Activated T-cell treated with anti-CD3 and anti-CD28 coated beads, Interleukin-2, amount 50 U/mL, for 24 hours (primary cell): ENCODE measurements around the gene MICU1.

Source experiments
- DNase-seq: peaks from one replicate; pipeline ENCODE4 v3.0.0-alpha.2; 2020
- H3K27ac Mint-ChIP-seq: 2 replicates; pipeline ENCODE4 v1.8.0; 2020; ENCODE audit warnings: mild to moderate bottlenecking, mixed read lengths
- H3K27me3 Mint-ChIP-seq: 2 replicates; pipeline ENCODE4 v1.8.0; 2020; ENCODE audit warnings: mixed read lengths
- H3K36me3 Mint-ChIP-seq: 2 replicates; pipeline ENCODE4 v1.8.0; 2020; ENCODE audit warnings: low read depth, mixed read lengths
- H3K4me1 Mint-ChIP-seq: 2 replicates; pipeline ENCODE4 v1.8.0; 2020; ENCODE audit warnings: low read depth, mixed read lengths
- H3K4me3 Mint-ChIP-seq: 2 replicates; pipeline ENCODE4 v1.8.0; 2020; ENCODE audit warnings: mild to moderate bottlenecking, moderate library complexity, mixed read lengths
- H3K9me3 Mint-ChIP-seq: 2 replicates; pipeline ENCODE4 v1.8.0; 2020; ENCODE audit warnings: mixed read lengths

Gene MICU1

GRCh38 chr10:72605122-72605521 is 20.8 kb downstream of the MICU1 start:
- H3K9me3 Mint-ChIP-seq = no peaks in the 10 kb centered on the region
- H3K4me1 Mint-ChIP-seq = peaks cover 4% of the 10 kb centered on the region
- no peaks in the 10 kb centered on the region for H3K27me3 Mint-ChIP-seq
- DNase-seq = no peak
- no peak overlapping the region for H3K27ac Mint-ChIP-seq
- peaks cover 17% of the 10 kb centered on the region for H3K36me3 Mint-ChIP-seq
- no peak overlapping the region for H3K4me3 Mint-ChIP-seq

- no peak for DNase-seq
- Mint-ChIP-seq H3K36me3 (peaks cover 10% of the 10 kb centered on the region), H3K4me3 (no peak overlapping the region), H3K27me3 (no peaks in the 10 kb centered on the region), H3K27ac (no peak overlapping the region), H3K4me1 (peaks cover 9% of the 10 kb centered on the region), H3K9me3 (no peaks in the 10 kb centered on the region)
Observed at GRCh38 chr10:72601144-72601543, 24.7 kb downstream of the MICU1 start.

- Mint-ChIP-seq H3K4me1 (peaks cover 5% of the 10 kb centered on the region), H3K27me3 (no peaks in the 10 kb centered on the region), H3K27ac (no peak overlapping the region), H3K4me3 (no peak overlapping the region), H3K36me3 (peaks cover 13% of the 10 kb centered on the region), H3K9me3 (peaks cover under 1% of the 10 kb centered on the region)
- DNase-seq = no peak
Observed at GRCh38 chr10:72598769-72599701, 26.8 kb downstream of the MICU1 start.

- DNase-seq = no peak
- Mint-ChIP-seq H3K4me1 (peaks cover 7% of the 10 kb centered on the region), H3K27me3 (no peaks in the 10 kb centered on the region), H3K4me3 (no peak overlapping the region), H3K27ac (no peak overlapping the region), H3K9me3 (peaks cover 4% of the 10 kb centered on the region), H3K36me3 (peaks cover 17% of the 10 kb centered on the region)
Observed at GRCh38 chr10:72597897-72598296, 28.0 kb downstream of the MICU1 start.

GRCh38 chr10:72595436-72595835 is 30.4 kb downstream of the MICU1 start:
- Mint-ChIP-seq H3K4me1 (peaks cover 18% of the 10 kb centered on the region), H3K36me3 (peaks cover 18% of the 10 kb centered on the region), H3K27me3 (no peaks in the 10 kb centered on the region), H3K27ac (no peak overlapping the region), H3K4me3 (no peak overlapping the region), H3K9me3 (peaks cover 8% of the 10 kb centered on the region)
- DNase-seq = no peak

- no peak for DNase-seq
- Mint-ChIP-seq H3K9me3 (peaks cover 8% of the 10 kb centered on the region), H3K36me3 (peaks cover 17% of the 10 kb centered on the region), H3K4me3 (no peak overlapping the region), H3K27me3 (no peaks in the 10 kb centered on the region), H3K27ac (no peak overlapping the region), H3K4me1 (peaks cover 20% of the 10 kb centered on the region)
Observed at GRCh38 chr10:72593963-72594362, 31.9 kb downstream of the MICU1 start.

- Mint-ChIP-seq H3K9me3 (peaks cover 6% of the 10 kb centered on the region), H3K27ac (no peak overlapping the region), H3K4me1 (peaks cover 27% of the 10 kb centered on the region), H3K36me3 (peaks cover 7% of the 10 kb centered on the region), H3K27me3 (no peaks in the 10 kb centered on the region), H3K4me3 (no peak overlapping the region)
- DNase-seq = no peak
Observed at GRCh38 chr10:72588266-72588665, 37.6 kb downstream of the MICU1 start.

GRCh38 chr10:72587568-72587967 is 38.3 kb downstream of the MICU1 start:
- H3K27me3 Mint-ChIP-seq = no peaks in the 10 kb centered on the region
- H3K9me3 Mint-ChIP-seq = peaks cover 4% of the 10 kb centered on the region
- DNase-seq = no peak
- no peak overlapping the region for H3K27ac Mint-ChIP-seq
- peaks cover 25% of the 10 kb centered on the region for H3K4me1 Mint-ChIP-seq
- H3K4me3 Mint-ChIP-seq = no peak overlapping the region
- peaks cover 8% of the 10 kb centered on the region for H3K36me3 Mint-ChIP-seq

GRCh38 chr10:72574636-72575035 is 51.2 kb downstream of the MICU1 start:
- H3K4me3 Mint-ChIP-seq = no peak overlapping the region
- no peaks in the 10 kb centered on the region for H3K9me3 Mint-ChIP-seq
- H3K36me3 Mint-ChIP-seq = no peaks in the 10 kb centered on the region
- no peak for DNase-seq
- no peaks in the 10 kb centered on the region for H3K27me3 Mint-ChIP-seq
- no peak overlapping the region for H3K27ac Mint-ChIP-seq
- no peaks in the 10 kb centered on the region for H3K4me1 Mint-ChIP-seq

GRCh38 chr10:72573079-72573478 is 52.8 kb downstream of the MICU1 start:
- Mint-ChIP-seq H3K4me3 (no peak overlapping the region), H3K36me3 (peaks cover 2% of the 10 kb centered on the region), H3K9me3 (no peaks in the 10 kb centered on the region), H3K4me1 (no peaks in the 10 kb centered on the region), H3K27ac (no peak overlapping the region), H3K27me3 (no peaks in the 10 kb centered on the region)
- DNase-seq = no peak

GRCh38 chr10:72567889-72568640 is 57.8 kb downstream of the MICU1 start:
- Mint-ChIP-seq H3K9me3 (peaks cover 6% of the 10 kb centered on the region), H3K27me3 (no peaks in the 10 kb centered on the region), H3K27ac (no peak overlapping the region), H3K4me1 (peaks cover 20% of the 10 kb centered on the region), H3K4me3 (no peak overlapping the region), H3K36me3 (peaks cover 32% of the 10 kb centered on the region)
- DNase-seq = no peak

- no peak overlapping the region for H3K4me3 Mint-ChIP-seq
- peaks cover 39% of the 10 kb centered on the region for H3K36me3 Mint-ChIP-seq
- no peak overlapping the region for H3K27ac Mint-ChIP-seq
- peaks cover 27% of the 10 kb centered on the region for H3K4me1 Mint-ChIP-seq
- H3K9me3 Mint-ChIP-seq = peaks cover 6% of the 10 kb centered on the region
- no peaks in the 10 kb centered on the region for H3K27me3 Mint-ChIP-seq
- DNase-seq = no peak
Observed at GRCh38 chr10:72567421-72567820, 58.5 kb downstream of the MICU1 start.

GRCh38 chr10:72564596-72564995 is 61.3 kb downstream of the MICU1 start:
- Mint-ChIP-seq H3K27ac (peak overlapping the region; percentile 93), H3K4me3 (no peak overlapping the region), H3K27me3 (no peaks in the 10 kb centered on the region), H3K36me3 (peaks cover 62% of the 10 kb centered on the region), H3K9me3 (peaks cover 6% of the 10 kb centered on the region), H3K4me1 (peaks cover 39% of the 10 kb centered on the region)
- DNase-seq = no peak

- Mint-ChIP-seq H3K4me1 (peaks cover 39% of the 10 kb centered on the region), H3K9me3 (peaks cover 6% of the 10 kb centered on the region), H3K4me3 (peak overlapping the region; percentile 40), H3K27ac (peak overlapping the region; percentile 92), H3K27me3 (no peaks in the 10 kb centered on the region), H3K36me3 (peaks cover 67% of the 10 kb centered on the region)
- DNase-seq = no peak
Observed at GRCh38 chr10:72563327-72563932, 62.4 kb downstream of the MICU1 start.
